Thyroid gland (tissue), 4 donors: ENCODE data around the gene ANO5. TPM values are rescaled to one million over a fixed set of nuclear protein-coding genes. Genes with fewer than 3 reads are reported as not detected.

Experiments
- DNase-seq, 2 donors: peaks; one replicate each; pipeline ENCODE4 v3.0.0-alpha.2; 2019
- H3K27ac ChIP-seq, 3 donors: fragments of 200-600 bp; sonication (generic); 1 replicate in 2 of 3; 2 replicates in 1 of 3; pipeline ENCODE4 v1.5.1; 2016 to 2019; ENCODE audit warnings: mild to moderate bottlenecking in 1 of 3, moderate library complexity in 1 of 3
- H3K27me3 ChIP-seq: fragments of 200-600 bp; sonication (generic); one replicate; pipeline ENCODE4 v1.5.1; 2019
- H3K36me3 ChIP-seq, 2 donors: fragments of 200-600 bp; sonication (generic); one replicate each; pipeline ENCODE4 v1.5.1; 2016 to 2019
- H3K4me1 ChIP-seq, 2 donors: fragments of 200-600 bp; sonication (generic); one replicate each; pipeline ENCODE4 v1.5.1; 2017 to 2019
- H3K4me3 ChIP-seq, 3 donors: fragments of 200-600 bp; sonication (generic); replicated peaks in 1 of 3; 1 replicate in 2 of 3; 2 replicates in 1 of 3; pipeline ENCODE4 v1.5.1; 2016; ENCODE audit warnings: mild to moderate bottlenecking in 1 of 3
- H3K9me3 ChIP-seq: fragments of 200-600 bp; sonication (generic); one replicate; pipeline ENCODE4 v1.5.1; 2017
- CTCF ChIP-seq, 6 experiments: fragments of 200-600 bp in 3 of 6; fragments of 450-650 bp in 3 of 6; sonication (generic) in 3 of 6; IDR thresholded peaks; one replicate each; pipeline ENCODE4 v1.5.1; 2016 to 2019; ENCODE audit warnings: antibody characterized with exemption in 6 of 6, mild to moderate bottlenecking in 2 of 6, inconsistent platforms in 1 of 6, moderate library complexity in 1 of 6
- POLR2A ChIP-seq, 2 donors: fragments of 450-650 bp; IDR thresholded peaks; one replicate each; pipeline ENCODE4 v1.6.1; 2017; ENCODE audit warnings: antibody characterized with exemption in 2 of 2, mild to moderate bottlenecking in 2 of 2, moderate library complexity in 1 of 2
- WGBS, 2 donors: methylation state at CpG; one replicate each; pipeline ENCODE4 v1.1.5; 2017; 5-methylcytosine and 5-hydroxymethylcytosine counted together
- intact Hi-C: fragments of 100-400 bp; cut with DNase I; formaldehyde crosslinking; loops from one replicate; pipeline ENCODE4 v1.15.1; 2023
- total RNA-seq, 4 donors: library from RNA; depleted of rRNA; stranded (reverse); fragments of >200 nt; gene quantifications; one replicate each; pipeline ENCODE4 v1.2.3, GENCODE V29; 2016

ANO5 gene
- total RNA-seq, 4 donors from 2014 or later: 7.4 to 13.8 (median 9.7) TPM

- no peak overlapping the region for H3K27ac ChIP-seq
- no peak for DNase-seq
- H3K36me3 ChIP-seq: no peaks in the 10 kb centered on the region
- H3K9me3 ChIP-seq: no peaks in the 10 kb centered on the region
- H3K4me1 ChIP-seq: no peaks in the 10 kb centered on the region
- TF ChIP-seq CTCF (IDR thresholded peaks at IDR 0.05) (no peak), POLR2A (IDR thresholded peaks at IDR 0.05) (no peak)
- intact Hi-C loops: no loop called here
- no peaks in the 10 kb centered on the region for H3K27me3 ChIP-seq
- no peak overlapping the region for H3K4me3 ChIP-seq
These were observed 24.1 kb downstream of the ANO5 start for GRCh38 chr11:22216940-22217339.

- Histone ChIP-seq H3K4me3 (no peak overlapping the region), H3K27ac (no peak overlapping the region), H3K4me1 (no peaks in the 10 kb centered on the region), H3K27me3 (no peaks in the 10 kb centered on the region), H3K9me3 (no peaks in the 10 kb centered on the region), H3K36me3 (no peaks in the 10 kb centered on the region)
- WGBS, 2 donors: 94 to 96% methylated on average over 3 of the region's 3 CpGs
- TF ChIP-seq POLR2A (IDR thresholded peaks at IDR 0.05): no peak
- no peak for TF ChIP-seq CTCF (IDR thresholded peaks at IDR 0.05)
- intact Hi-C loops: no loop called here
- DNase-seq: no peak
These were observed 28.3 kb downstream of the ANO5 start for GRCh38 chr11:22221143-22221542.

- H3K4me3 ChIP-seq: no peak overlapping the region
- no peaks in the 10 kb centered on the region for H3K36me3 ChIP-seq
- H3K4me1 ChIP-seq: no peaks in the 10 kb centered on the region
- H3K27ac ChIP-seq: no peak overlapping the region
- 71 to 79% methylated on average over 4 of the region's 4 CpGs for WGBS, 2 donors
- no peaks in the 10 kb centered on the region for H3K27me3 ChIP-seq
- intact Hi-C loops: no loop called here
- DNase-seq: no peak
- H3K9me3 ChIP-seq: no peaks in the 10 kb centered on the region
- no peak for TF ChIP-seq CTCF (IDR thresholded peaks at IDR 0.05)
These were observed 32.3 kb downstream of the ANO5 start for GRCh38 chr11:22225190-22225589.

- Histone ChIP-seq H3K27me3 (no peaks in the 10 kb centered on the region), H3K4me1 (no peaks in the 10 kb centered on the region), H3K36me3 (no peaks in the 10 kb centered on the region), H3K9me3 (no peaks in the 10 kb centered on the region), H3K4me3 (no peak overlapping the region), H3K27ac (no peak overlapping the region)
- WGBS, 2 donors: 59 to 62% methylated on average over 1 of the region's 1 CpG
- intact Hi-C loops: no loop called here
- TF ChIP-seq CTCF (IDR thresholded peaks at IDR 0.05) (no peak), POLR2A (IDR thresholded peaks at IDR 0.05) (no peak)
- no peak for DNase-seq
These were observed 41.9 kb downstream of the ANO5 start for GRCh38 chr11:22234743-22235142.

- TF ChIP-seq POLR2A (IDR thresholded peaks at IDR 0.05) (no peak), CTCF (IDR thresholded peaks at IDR 0.05) (peak in 4 of 6 experiments; percentile 28 to 67 (median 47))
- Histone ChIP-seq H3K27ac (no peak overlapping the region), H3K27me3 (no peaks in the 10 kb centered on the region), H3K4me3 (no peak overlapping the region), H3K36me3 (no peaks in the 10 kb centered on the region), H3K9me3 (no peaks in the 10 kb centered on the region), H3K4me1 (no peaks in the 10 kb centered on the region)
- intact Hi-C loops: no loop called here
- 12 to 16% methylated on average over 4 of the region's 4 CpGs for WGBS, 2 donors
- DNase-seq: peak; percentile 21 to 32
These were observed 52.2 kb downstream of the ANO5 start for GRCh38 chr11:22244986-22245592.
